Ishikawa (cell line): ENCODE measurements around the gene ZDHHC6.

ENCODE experiments used
- CEBPB ChIP-seq: IDR thresholded peaks from 2 replicates; pipeline ENCODE4 v1.6.1; 2012
- CREB1 ChIP-seq: IDR thresholded peaks from 2 replicates; pipeline ENCODE4 v1.6.1; 2012; ENCODE audit warnings: low read depth
- EGR1 ChIP-seq: IDR thresholded peaks from 2 replicates; pipeline ENCODE4 v1.6.1; 2012
- EP300 ChIP-seq: IDR thresholded peaks from 2 replicates; pipeline ENCODE4 v1.6.1; 2012; ENCODE audit warnings: borderline replicate concordance
- FOXM1 ChIP-seq: IDR thresholded peaks from 2 replicates; pipeline ENCODE4 v1.6.1; 2012; ENCODE audit warnings: low read depth, borderline replicate concordance
- NFIC ChIP-seq: IDR thresholded peaks from 2 replicates; pipeline ENCODE4 v1.6.1; 2012
- RAD21 ChIP-seq: IDR thresholded peaks from 2 replicates; pipeline ENCODE4 v1.6.1; 2012; ENCODE audit warnings: low read depth
- TAF1 ChIP-seq: IDR thresholded peaks from 2 replicates; pipeline ENCODE4 v1.6.1; 2012; ENCODE audit warnings: low read depth, mild to moderate bottlenecking
- TCF12 ChIP-seq: IDR thresholded peaks from 2 replicates; pipeline ENCODE4 v1.6.1; 2012; ENCODE audit warnings: low read depth
- TEAD4 ChIP-seq: IDR thresholded peaks from 2 replicates; pipeline ENCODE4 v1.6.1; 2012
- YY1 ChIP-seq: IDR thresholded peaks from 2 replicates; pipeline ENCODE4 v1.6.1; 2012; ENCODE audit warnings: low read depth
- ZBTB7A ChIP-seq: IDR thresholded peaks from 2 replicates; pipeline ENCODE4 v1.6.1; 2012; ENCODE audit warnings: low read depth
- TF ChIP-seq, protein P1 (sequence below): IDR thresholded peaks from 2 replicates; pipeline ENCODE4 v1.6.1; 2012; ENCODE audit warnings: low read depth, mild to moderate bottlenecking
- TF ChIP-seq, protein P2 (sequence below): IDR thresholded peaks from 2 replicates; pipeline ENCODE4 v1.6.1; 2012
- TF ChIP-seq, protein P3 (sequence below): IDR thresholded peaks from 2 replicates; pipeline ENCODE4 v1.6.1; 2012

ZDHHC6 gene

DNA sequence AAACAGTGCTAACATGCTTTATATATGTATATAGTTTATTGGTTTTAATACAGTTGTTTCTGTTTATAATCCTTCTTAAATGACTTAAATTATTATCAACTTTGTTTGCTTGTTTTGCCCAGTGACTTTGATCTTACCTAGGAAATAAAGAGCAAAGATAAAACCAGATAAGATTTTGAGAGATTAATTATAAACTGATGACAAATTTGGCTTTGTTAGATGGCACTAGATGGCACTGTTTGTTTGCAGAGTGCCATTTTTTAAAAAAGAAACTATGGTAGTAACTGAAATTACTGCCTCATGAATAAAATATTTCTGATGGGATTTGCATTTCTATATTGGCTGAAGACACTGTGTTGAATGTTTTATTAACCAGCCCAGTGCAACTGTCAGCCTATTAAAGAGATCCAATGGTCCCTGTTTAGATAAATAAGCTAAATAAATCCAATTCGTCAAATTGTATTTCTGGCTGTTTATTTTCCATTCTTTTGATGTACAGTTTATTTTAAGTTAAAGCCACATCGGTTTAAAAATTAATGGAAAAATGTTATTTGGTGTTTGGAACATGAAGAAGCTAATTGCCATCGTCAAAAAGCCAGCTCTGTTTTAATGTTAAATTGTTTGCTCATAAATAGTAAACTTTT, 29.0 kb upstream of the ZDHHC6 start:
- TF ChIP-seq, protein P1, sequence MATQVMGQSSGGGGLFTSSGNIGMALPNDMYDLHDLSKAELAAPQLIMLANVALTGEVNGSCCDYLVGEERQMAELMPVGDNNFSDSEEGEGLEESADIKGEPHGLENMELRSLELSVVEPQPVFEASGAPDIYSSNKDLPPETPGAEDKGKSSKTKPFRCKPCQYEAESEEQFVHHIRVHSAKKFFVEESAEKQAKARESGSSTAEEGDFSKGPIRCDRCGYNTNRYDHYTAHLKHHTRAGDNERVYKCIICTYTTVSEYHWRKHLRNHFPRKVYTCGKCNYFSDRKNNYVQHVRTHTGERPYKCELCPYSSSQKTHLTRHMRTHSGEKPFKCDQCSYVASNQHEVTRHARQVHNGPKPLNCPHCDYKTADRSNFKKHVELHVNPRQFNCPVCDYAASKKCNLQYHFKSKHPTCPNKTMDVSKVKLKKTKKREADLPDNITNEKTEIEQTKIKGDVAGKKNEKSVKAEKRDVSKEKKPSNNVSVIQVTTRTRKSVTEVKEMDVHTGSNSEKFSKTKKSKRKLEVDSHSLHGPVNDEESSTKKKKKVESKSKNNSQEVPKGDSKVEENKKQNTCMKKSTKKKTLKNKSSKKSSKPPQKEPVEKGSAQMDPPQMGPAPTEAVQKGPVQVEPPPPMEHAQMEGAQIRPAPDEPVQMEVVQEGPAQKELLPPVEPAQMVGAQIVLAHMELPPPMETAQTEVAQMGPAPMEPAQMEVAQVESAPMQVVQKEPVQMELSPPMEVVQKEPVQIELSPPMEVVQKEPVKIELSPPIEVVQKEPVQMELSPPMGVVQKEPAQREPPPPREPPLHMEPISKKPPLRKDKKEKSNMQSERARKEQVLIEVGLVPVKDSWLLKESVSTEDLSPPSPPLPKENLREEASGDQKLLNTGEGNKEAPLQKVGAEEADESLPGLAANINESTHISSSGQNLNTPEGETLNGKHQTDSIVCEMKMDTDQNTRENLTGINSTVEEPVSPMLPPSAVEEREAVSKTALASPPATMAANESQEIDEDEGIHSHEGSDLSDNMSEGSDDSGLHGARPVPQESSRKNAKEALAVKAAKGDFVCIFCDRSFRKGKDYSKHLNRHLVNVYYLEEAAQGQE: no peak
- no peak for TF ChIP-seq CREB1
- TF ChIP-seq, protein P2, sequence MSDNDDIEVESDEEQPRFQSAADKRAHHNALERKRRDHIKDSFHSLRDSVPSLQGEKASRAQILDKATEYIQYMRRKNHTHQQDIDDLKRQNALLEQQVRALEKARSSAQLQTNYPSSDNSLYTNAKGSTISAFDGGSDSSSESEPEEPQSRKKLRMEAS: no peak
- TF ChIP-seq TAF1: no peak
- no peak for TF ChIP-seq NFIC
- TF ChIP-seq RAD21: peak; percentile 48
- TF ChIP-seq FOXM1: no peak
- no peak for TF ChIP-seq TEAD4

DNA sequence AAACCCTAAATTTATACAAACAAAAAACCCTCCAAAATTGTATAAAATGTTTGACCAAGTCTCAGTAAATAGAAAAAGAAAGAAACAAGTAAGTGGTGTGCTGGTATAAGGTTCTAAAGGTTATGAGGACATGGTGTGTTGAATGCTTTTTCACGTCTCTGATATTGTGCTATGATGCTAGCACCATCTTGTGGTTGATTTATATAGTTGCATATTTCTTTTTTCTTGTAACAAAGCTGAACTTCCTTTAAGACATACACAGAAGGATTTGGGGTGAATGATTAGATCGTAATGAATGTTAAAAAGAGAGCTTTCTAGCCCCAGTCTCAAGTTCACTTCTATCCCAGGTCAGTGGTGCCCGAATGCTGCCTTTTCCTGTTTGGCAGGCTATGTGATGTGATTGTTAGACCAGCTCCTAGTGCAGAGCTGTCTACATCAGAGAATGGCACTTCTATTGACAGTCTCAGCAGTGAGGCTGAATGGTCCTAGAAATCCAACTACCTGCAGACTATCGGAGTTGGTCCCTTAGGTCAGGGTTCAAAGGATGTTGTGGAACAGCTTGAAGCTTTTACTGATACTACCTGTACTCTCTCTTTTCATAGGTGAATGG, 25.3 kb upstream of the ZDHHC6 start:
- TF ChIP-seq RAD21 (peak; percentile 77), TEAD4 (no peak)

DNA sequence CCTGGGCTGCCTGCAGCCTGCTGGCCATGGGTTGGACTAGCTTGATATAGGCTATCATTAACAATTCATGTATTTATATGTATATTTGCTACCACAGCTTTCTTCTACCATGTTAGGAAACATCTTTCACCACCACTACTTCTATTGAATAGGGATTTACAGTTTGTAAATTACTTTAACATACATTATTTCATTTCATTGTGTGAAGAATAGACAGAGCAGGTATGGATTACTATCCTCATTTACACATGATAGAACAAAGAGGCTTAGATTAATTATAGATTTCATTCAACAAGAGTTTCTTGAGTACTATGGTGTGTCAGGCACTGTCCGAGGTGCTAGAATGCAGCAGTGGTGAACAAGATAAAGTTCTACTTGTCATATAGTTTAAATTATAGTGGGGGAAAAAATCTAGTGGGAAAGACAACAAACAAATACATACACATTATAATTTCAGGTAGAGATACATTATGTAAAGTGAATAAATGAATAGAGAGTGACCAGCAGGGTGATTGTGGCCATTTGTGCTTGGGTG, 20.9 kb upstream of the ZDHHC6 start:
- no peak for TF ChIP-seq CEBPB
- TF ChIP-seq EGR1: no peak
- TF ChIP-seq, protein P1: peak; percentile 85
- TF ChIP-seq TCF12: no peak

DNA sequence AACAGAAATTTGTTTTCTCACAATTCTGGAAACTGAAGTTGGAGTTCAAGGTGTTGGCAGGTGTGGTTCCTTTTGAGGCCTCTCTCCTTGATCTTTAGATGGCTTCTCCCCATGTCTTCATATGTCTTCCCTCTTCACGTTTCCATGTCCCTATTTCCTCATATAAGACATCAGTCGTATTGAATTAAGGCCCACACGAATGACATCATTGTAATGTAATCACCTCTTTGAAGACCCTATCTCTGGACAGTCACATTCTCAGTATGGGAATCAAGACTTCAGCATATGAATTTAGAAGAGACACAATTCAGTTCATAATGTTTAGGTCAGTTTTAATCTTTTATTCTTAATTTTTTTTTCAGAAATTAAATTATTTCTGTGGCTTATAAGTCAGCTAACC, 20.1 kb upstream of the ZDHHC6 start:
- TF ChIP-seq NFIC (no peak), CREB1 (no peak), EGR1 (no peak), FOXM1 (no peak), TAF1 (no peak), TEAD4 (no peak), ZBTB7A (no peak), EP300 (no peak), YY1 (no peak), TCF12 (no peak), RAD21 (no peak), CEBPB (no peak)
- TF ChIP-seq, protein P3, sequence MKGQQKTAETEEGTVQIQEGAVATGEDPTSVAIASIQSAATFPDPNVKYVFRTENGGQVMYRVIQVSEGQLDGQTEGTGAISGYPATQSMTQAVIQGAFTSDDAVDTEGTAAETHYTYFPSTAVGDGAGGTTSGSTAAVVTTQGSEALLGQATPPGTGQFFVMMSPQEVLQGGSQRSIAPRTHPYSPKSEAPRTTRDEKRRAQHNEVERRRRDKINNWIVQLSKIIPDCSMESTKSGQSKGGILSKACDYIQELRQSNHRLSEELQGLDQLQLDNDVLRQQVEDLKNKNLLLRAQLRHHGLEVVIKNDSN: no peak
- TF ChIP-seq, protein P2: no peak
- TF ChIP-seq, protein P1: no peak

DNA sequence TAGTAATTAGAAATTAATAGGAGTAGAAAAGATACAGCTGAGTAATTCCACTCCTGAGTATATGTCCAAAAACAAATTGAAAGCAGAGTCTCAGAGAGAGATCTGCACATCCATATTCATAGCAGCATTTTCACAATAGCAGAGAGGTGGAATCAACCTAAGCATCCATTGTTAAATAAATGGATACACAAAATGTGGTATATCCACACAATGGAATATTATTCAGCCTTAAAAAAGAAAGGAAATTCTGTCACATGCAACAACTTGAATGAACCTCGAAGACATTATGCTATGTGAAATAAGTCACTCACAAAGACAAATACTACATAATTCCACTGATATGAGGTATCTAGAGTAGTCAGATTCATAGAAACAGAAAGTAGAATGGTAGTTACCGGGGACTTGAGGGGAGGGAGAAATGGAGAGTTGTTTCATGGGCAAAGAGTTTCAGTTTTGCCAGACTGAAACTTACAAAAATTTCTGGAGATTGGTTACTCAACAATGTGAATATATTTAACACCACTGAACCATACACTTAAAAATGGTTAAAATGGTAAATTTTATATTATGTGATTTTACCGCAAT, 18.7 kb upstream of the ZDHHC6 start:
- TF ChIP-seq EP300 (no peak), CREB1 (no peak), TCF12 (no peak), EGR1 (no peak), RAD21 (no peak), CEBPB (no peak), FOXM1 (no peak), TAF1 (no peak), TEAD4 (no peak), YY1 (no peak)
- TF ChIP-seq, protein P1: no peak
- TF ChIP-seq, protein P3: no peak
